ENCODE data around the gene ZBTB42. TPM values are rescaled to one million over a fixed set of nuclear protein-coding genes. Genes with fewer than 3 reads are reported as not detected.

Gene ZBTB42
- total RNA-seq, 1 donor from 2014 or later = 8.2 TPM

GRCh38 chr14:104769324-104770071, 31.4 kb upstream of the ZBTB42 start:
- no peak for DNase-seq (ENCODE audit: extremely low read depth, low read depth, low spot score)

DNA sequence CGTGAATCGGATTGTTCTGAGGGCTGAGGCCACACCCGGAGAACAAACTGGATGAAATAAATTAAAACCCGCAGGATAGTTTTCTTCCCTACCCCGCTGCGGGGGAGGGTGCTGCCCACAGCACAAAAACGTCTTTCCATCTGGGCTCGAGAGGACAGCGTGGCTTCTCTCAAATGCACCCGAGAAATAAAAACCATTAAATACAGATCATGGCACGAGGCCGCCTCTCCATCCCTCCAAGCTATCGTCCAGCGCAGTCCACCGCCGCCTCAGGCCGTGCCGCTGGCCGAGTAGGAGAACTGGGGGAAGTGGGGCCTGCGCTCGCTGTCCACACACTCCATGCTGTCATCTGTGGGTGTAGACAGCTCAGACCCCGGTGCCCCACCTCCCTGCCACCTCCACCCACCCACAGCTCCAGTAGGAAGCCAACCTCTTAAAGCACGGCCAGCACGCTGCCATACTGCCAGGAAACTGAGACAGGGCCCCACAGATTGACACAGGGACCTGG, 30.8 kb upstream of the ZBTB42 start:
- no peak for DNase-seq (ENCODE audit: extremely low read depth, low read depth, low spot score)

DNA sequence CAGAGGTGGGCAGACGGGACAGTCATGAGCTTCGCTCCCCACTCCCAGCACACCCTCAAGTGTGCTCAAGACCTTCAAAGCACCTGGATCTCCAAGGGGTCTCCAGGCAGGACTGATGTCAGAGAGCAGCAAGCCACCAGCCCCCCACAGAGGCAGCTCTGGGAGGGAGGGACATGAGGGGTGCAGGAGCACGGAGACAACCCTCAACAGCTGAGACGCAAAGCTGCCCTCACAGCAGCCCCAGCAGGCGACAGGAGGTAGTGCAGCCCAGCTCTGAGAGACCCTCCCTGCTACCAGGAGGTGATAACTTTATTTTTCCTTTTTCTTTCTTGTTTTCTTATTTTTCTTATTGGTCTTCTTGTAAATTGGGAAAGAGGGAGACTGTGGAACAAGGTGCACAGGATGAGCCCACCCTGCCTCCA, 30.0 kb upstream of the ZBTB42 start:
- DNase-seq (ENCODE audit: extremely low read depth, low read depth, low spot score) = no peak

DNA sequence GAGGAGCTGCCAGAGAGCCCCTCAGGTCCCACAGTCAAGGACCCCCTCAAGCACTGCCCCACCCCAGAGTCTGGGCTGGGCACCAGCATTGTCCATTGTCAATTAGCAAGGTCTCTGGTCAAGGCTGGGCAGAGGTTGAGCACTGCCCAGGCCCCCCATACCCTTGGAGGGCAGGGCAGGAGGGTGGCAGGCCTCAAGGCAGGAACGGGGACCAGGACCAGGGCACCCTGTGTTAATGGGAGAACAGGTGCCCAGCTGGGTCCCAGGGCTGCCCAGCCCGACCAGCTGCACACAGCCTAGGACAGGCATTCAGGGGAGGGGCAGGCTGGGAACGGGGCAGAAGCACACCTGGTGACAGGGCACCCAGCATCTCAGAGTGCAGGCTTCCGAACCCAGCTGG, 29.5 kb upstream of the ZBTB42 start:
- DNase-seq (ENCODE audit: extremely low read depth, low read depth, low spot score) = no peak

GRCh38 chr14:104771918-104772706, 28.8 kb upstream of the ZBTB42 start:
- DNase-seq (ENCODE audit: extremely low read depth, low read depth, low spot score) = no peak

- no peak for DNase-seq (ENCODE audit: extremely low read depth, low read depth, low spot score)
These were observed 28.0 kb upstream of the ZBTB42 start for GRCh38 chr14:104772707-104773504.

DNA sequence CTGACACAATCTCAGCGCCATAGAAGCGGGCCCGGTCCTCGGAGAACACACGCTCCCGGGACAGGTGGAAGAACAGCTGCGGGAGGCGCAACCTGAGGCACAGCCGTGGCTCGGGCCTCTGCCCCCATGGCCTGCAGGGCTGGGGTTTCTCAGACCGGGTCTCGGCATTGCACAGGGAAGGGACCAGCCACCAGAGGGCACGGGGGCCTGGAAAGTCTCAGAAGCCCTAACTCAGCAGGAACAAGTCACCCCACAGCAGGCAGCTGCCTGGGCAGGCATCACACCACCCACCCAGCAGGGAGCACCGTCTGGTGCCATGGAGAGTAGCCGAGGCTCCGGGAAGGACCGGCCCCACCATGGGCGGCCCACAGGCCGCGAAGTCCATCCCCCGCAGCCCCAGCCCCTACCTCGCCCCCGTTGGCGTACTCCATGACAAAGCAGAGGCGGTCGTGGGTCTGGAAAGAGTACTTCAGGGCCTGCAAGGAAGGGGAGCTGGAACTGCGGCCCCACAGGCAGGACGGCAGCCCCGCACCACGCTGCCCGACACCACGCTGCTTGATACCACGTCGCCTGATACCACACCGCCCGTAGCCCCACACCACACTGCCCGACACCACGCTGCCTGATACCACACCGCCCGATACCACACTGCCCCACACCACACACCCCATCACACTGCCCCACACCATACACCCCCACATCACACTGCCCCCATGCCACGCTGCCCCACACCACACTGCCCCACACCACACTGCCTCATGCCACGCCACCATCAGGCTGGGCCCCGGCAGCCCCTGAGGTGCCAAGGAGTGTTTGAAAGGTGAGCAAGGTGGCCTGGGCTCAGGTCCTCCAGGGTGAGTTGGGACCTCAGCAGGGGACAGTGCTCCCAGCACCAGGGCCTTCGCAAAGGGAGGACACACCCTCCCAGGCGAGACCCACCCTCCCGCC, 27.1 kb upstream of the ZBTB42 start:
- DNase-seq (ENCODE audit: extremely low read depth, low read depth, low spot score) = no peak

DNA sequence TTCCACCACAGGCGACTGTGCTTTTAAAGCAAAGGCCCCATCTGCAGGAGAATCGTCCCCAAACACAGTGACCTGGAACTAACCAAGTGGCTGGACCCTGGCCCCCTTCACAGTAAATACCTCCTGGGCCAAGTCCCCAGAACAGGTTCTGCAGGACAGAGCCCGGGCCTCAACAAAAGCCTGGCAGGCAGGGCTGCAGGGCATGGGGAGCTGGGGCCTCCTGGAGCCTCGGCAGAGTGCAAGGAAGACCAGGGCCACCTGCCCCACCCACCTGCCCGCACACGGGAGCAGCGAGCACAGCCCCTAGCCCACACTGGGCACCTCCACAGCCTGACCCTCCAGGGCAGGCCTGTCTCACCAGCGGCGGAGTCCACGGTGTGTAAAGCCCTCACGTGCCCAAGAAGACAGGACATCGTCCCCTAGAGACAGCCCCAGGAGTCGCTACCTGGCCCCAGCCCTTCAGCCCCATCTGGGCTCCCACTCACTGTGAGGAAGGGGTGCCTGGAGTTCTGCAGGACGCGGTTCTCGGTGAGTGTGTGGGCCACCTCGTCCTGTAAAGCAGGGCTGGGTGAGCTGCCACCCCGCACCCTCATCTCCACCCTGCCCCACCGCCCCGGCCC, 26.3 kb upstream of the ZBTB42 start:
- no peak for DNase-seq (ENCODE audit: extremely low read depth, low read depth, low spot score)

- DNase-seq (ENCODE audit: extremely low read depth, low read depth, low spot score) = no peak
These were observed 25.8 kb upstream of the ZBTB42 start for GRCh38 chr14:104775073-104775489.

GRCh38 chr14:104776481-104776880, 24.4 kb upstream of the ZBTB42 start:
- no peak for DNase-seq (ENCODE audit: extremely low read depth, low read depth, low spot score)

DNA sequence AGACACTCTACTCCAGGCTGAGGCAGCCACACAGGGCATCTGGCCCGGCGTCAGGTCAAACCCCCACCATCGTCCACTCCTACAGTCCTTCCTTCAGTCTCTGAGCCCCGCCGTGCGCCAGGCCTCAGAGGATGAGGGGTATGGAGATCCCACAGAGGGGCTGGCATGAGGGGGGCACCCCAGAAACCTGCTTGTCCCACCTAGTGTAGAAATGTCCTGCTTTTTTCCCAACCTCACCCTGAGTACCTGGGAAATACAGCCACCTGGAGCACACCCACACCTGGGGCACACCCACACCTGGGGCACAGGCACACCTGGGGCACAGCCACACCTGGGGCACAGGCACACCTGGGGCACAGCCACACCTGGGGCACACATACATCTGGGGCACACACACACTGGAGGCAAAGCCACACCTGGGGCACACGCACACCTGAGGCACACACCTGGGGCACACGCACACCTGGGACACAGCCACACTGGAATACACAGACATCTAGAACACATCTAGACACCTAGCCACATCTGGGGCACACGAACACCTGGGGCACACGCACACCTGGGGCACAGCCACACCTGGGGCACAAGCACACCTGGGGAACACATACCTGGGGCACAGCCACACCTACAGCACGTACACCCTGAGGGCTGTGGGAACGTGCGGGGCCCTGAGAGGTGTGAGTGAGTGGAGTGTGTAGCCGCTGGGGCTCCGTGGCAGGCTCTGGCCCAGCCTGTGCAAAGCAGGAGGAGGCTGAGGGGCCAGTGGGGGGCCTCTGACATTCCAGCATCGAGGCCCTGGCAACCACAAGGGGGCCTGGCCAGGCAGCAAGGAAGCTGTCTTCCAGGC, 23.7 kb upstream of the ZBTB42 start:
- no peak for DNase-seq (ENCODE audit: extremely low read depth, low read depth, low spot score)

- DNase-seq (ENCODE audit: extremely low read depth, low read depth, low spot score) = no peak
These were observed 23.1 kb upstream of the ZBTB42 start for GRCh38 chr14:104777808-104778249.

DNA sequence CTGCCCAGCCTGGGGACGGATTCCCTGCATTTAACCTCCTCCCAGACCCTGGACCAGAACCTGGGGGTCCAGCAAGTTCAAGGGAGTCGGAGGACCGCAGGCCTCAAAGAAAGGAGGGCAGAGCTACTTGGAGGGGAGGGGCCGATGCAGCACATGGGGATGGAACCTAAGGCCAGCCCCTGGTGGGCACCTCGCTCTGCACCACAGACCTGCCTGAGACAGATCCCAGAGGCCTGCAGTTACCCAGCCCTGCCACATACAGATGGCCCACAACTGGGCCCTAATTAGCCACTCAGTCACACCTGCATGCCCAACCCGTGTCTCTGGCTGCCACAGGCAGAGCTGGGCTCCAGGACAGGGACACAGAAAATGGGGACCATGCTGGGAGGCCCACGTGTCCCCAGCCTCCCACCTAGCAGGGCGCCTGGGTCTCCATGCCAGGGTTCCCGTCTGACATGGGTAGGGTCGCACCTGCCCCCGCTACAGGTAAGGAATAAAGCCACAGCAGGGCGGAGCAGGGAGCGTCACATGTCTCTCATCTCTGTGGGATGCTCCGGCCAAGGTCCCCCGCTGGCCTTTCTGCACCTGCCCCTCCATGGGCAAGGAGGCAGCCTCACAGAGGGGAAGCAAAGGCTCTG, 22.1 kb upstream of the ZBTB42 start:
- no peak for DNase-seq (ENCODE audit: extremely low read depth, low read depth, low spot score)

GRCh38 chr14:104779776-104780512, 21.0 kb upstream of the ZBTB42 start:
- no peak for DNase-seq (ENCODE audit: extremely low read depth, low read depth, low spot score)

- no peak for DNase-seq (ENCODE audit: extremely low read depth, low read depth, low spot score)
These were observed 20.3 kb upstream of the ZBTB42 start for GRCh38 chr14:104780513-104781030.

DNA sequence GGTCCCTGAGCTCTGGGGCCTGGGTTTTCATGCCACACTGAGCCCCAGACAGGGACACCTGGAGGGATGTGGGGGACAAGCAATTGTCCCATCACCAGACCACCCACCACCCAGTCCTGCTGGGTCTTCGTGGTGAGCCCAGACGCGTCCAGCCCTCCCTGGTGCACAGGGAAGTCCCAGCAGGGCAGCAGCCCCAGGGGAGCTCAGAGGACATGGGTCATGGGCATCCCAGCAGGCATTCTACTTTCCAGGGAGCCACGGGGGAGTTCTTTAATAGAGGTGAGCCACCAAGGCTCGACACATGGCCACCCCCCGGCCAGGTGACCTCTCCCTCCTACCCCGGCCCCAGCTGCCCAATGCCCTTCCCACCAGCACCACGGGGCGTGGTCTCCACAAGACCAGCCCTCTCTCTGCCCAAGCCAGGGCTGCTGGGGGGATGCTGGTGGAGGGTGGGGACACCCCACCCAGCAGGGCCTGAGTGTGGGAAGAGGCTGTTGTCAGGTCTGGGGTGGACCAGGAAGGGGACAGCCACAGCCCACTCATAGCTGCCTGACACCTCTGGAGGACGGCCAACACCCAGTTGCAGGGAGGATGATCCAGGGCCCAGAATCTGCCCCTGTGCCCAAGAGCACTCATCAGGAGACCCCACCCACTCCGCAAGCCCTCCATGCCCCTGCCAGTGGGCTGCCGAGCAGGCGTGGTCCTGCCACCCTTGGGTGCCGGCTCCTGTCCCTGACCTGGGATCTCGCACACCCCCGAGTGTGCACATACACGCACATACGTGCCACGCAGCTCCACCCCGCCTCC, 19.4 kb upstream of the ZBTB42 start:
- no peak for DNase-seq (ENCODE audit: extremely low read depth, low read depth, low spot score)

Data from glomerular endothelial cell (primary cell).